Liver (tissue), 9 donors: ENCODE data around the gene CDHR5. TPM values are rescaled to one million over a fixed set of nuclear protein-coding genes. Genes with fewer than 3 reads are reported as not detected.

ENCODE experiments used
- DNase-seq: peaks from one replicate; pipeline ENCODE4 v3.0.0-alpha.2; 2017; ENCODE audit warnings: low spot score
- H3K27ac ChIP-seq, 2 donors: one replicate each; pipeline ENCODE4 v1.7.0; 2013; ENCODE audit warnings: inconsistent platforms in 2 of 2, low read length in 2 of 2, control low read depth in 1 of 2, low read depth in 1 of 2, mild to moderate bottlenecking in 1 of 2
- H3K27me3 ChIP-seq, 4 donors: one replicate each; pipeline versions ENCODE4 v1.6.1 to v1.7.0; 2013; ENCODE audit warnings: low read length in 3 of 4, inconsistent platforms in 1 of 4, mild to moderate bottlenecking in 1 of 4, moderate library complexity in 1 of 4; ENCODE audit not compliant: control insufficient read depth in 4 of 4, insufficient read depth in 4 of 4
- H3K36me3 ChIP-seq, 4 donors: one replicate each; pipeline versions ENCODE4 v1.6.1 to v1.7.0; 2013; ENCODE audit warnings: low read length in 3 of 4, mild to moderate bottlenecking in 3 of 4, low read depth in 1 of 4, moderate library complexity in 1 of 4; ENCODE audit not compliant: control insufficient read depth in 4 of 4, insufficient read depth in 3 of 4
- H3K4me1 ChIP-seq, 4 donors: one replicate each; pipeline versions ENCODE4 v1.6.1 to v1.7.0; 2013; ENCODE audit warnings: low read length in 3 of 4, mild to moderate bottlenecking in 3 of 4, moderate library complexity in 1 of 4; ENCODE audit not compliant: control insufficient read depth in 4 of 4, insufficient read depth in 4 of 4
- H3K4me3 ChIP-seq, 3 donors: one replicate each; pipeline versions ENCODE4 v1.6.1 to v1.7.0; 2013; ENCODE audit warnings: low read length in 3 of 3, control low read depth in 1 of 3, low read depth in 1 of 3, mild to moderate bottlenecking in 1 of 3
- H3K9ac ChIP-seq, 2 donors: one replicate each; pipeline ENCODE4 v1.7.0; 2013; ENCODE audit warnings: low read length in 2 of 2, mild to moderate bottlenecking in 2 of 2, moderate library complexity in 2 of 2, control low read depth in 1 of 2, low read depth in 1 of 2
- H3K9me3 ChIP-seq, 4 donors: one replicate each; pipeline versions ENCODE4 v1.6.1 to v1.7.0; 2013; ENCODE audit warnings: low read length in 3 of 4; ENCODE audit not compliant: control insufficient read depth in 4 of 4
- ATF3 ChIP-seq: IDR thresholded peaks from 2 replicates; pipeline ENCODE4 v1.6.1; 2016; ENCODE audit warnings: antibody characterized with exemption
- CTCF ChIP-seq: fragments of 150-350 bp; IDR thresholded peaks from 2 replicates; pipeline ENCODE4 v1.5.1; 2017; ENCODE audit warnings: improper control_type of control experiment, low read depth, low read length; ENCODE audit not compliant: missing input control
- EGR1 ChIP-seq, 2 donors: IDR thresholded peaks; 2 replicates each; pipeline ENCODE4 v1.6.1; 2016 to 2018; ENCODE audit warnings: antibody characterized with exemption in 2 of 2, low read depth in 2 of 2
- FOXA1 ChIP-seq: IDR thresholded peaks from 2 replicates; pipeline ENCODE4 v1.6.1; 2016; ENCODE audit warnings: antibody characterized with exemption
- FOXA2 ChIP-seq: IDR thresholded peaks from 2 replicates; pipeline ENCODE4 v1.6.1; 2016; ENCODE audit warnings: antibody characterized with exemption
- GABPA ChIP-seq, 2 donors: IDR thresholded peaks in 1 of 2; conservative IDR thresholded peaks in 1 of 2; 2 replicates each; pipeline ENCODE4 v1.6.1; 2016; ENCODE audit warnings: antibody characterized with exemption in 2 of 2, mild to moderate bottlenecking in 1 of 2, moderate library complexity in 1 of 2
- HNF4A ChIP-seq, 2 donors: conservative IDR thresholded peaks; 2 replicates each; pipeline ENCODE4 v1.6.1; 2016; ENCODE audit warnings: antibody characterized with exemption in 2 of 2, mild to moderate bottlenecking in 2 of 2
- HNF4G ChIP-seq: IDR thresholded peaks from 2 replicates; pipeline ENCODE4 v1.6.1; 2016; ENCODE audit warnings: antibody characterized with exemption
- JUND ChIP-seq, 2 donors: IDR thresholded peaks; 2 replicates each; pipeline ENCODE4 v1.6.1; 2016; ENCODE audit warnings: antibody characterized with exemption in 2 of 2
- MAX ChIP-seq: IDR thresholded peaks from 2 replicates; pipeline ENCODE4 v1.6.1; 2016; ENCODE audit warnings: antibody characterized with exemption
- NR2F2 ChIP-seq: IDR thresholded peaks from 2 replicates; pipeline ENCODE4 v1.6.1; 2016; ENCODE audit warnings: antibody characterized with exemption
- RAD21 ChIP-seq, 2 donors: IDR thresholded peaks; 2 replicates each; pipeline ENCODE4 v1.6.1; 2016; ENCODE audit warnings: antibody characterized with exemption in 2 of 2, mild to moderate bottlenecking in 2 of 2
- REST ChIP-seq: IDR thresholded peaks from 2 replicates; pipeline ENCODE4 v1.6.1; 2016; ENCODE audit warnings: antibody characterized with exemption, mild to moderate bottlenecking
- RXRA ChIP-seq, 2 donors: IDR thresholded peaks; 2 replicates each; pipeline ENCODE4 v1.6.1; 2017 to 2018; ENCODE audit warnings: antibody characterized with exemption in 2 of 2, mild to moderate bottlenecking in 1 of 2
- SP1 ChIP-seq: IDR thresholded peaks from 2 replicates; pipeline ENCODE4 v1.6.1; 2018; ENCODE audit warnings: antibody characterized with exemption, mild to moderate bottlenecking
- TAF1 ChIP-seq: conservative IDR thresholded peaks from 2 replicates; pipeline ENCODE4 v1.6.1; 2016; ENCODE audit warnings: antibody characterized with exemption, mild to moderate bottlenecking
- YY1 ChIP-seq: IDR thresholded peaks from 2 replicates; pipeline ENCODE4 v1.6.1; 2016; ENCODE audit warnings: antibody characterized with exemption, mild to moderate bottlenecking
- ZBTB33 ChIP-seq: IDR thresholded peaks from 2 replicates; pipeline ENCODE4 v1.6.1; 2016; ENCODE audit warnings: antibody characterized with exemption
- WGBS: extraction: QIAGEN DNeasy Blood & Tissue Kit; methylation state at CpG from one replicate; pipeline ENCODE4 v1.1.7; 2013; 5-methylcytosine and 5-hydroxymethylcytosine counted together
- polyA plus RNA-seq, 2 donors: library from polyadenylated mRNA; stranded (reverse) in 1 of 2; unstranded in 1 of 2; fragments of 200-250 nt in 1 of 2; fragments of >200 nt in 1 of 2; fragmentation: Nextera tagmentation in 1 of 2; extraction: Ambion mirVana in 1 of 2; gene quantifications; one replicate each; pipeline versions ENCODE4 v1.2.1 to v1.2.3, GENCODE V29; 2013 to 2015
- total RNA-seq, 2 donors: library from RNA; depleted of rRNA; stranded (reverse); fragments of >200 nt; gene quantifications; one replicate each; pipeline ENCODE4 v1.2.3, GENCODE V29; 2014
- donor health status: healthy.
- donor health status: healthy.
- donor health status: healthy.
- donor health status: healthy.
- donor health status: healthy.

The CDHR5 gene
- total and polyA plus RNA-seq, 4 donors = 29.4 to 86.2 (median 57.2) TPM

- peaks cover 0 to 8% (median 4%) of the 10 kb centered on the region in 4 donors for H3K36me3 ChIP-seq
- peak overlapping the region in 2 of 3 donors; percentile 1 to 90 for H3K4me3 ChIP-seq
- TF ChIP-seq FOXA2 (no peak), SP1 (no peak), TAF1 (no peak), MAX (no peak), RXRA (IDR thresholded peaks at IDR 0.05) (no peak), JUND (IDR thresholded peaks at IDR 0.05) (no peak), EGR1 (IDR thresholded peaks at IDR 0.05; ENCODE audit: low read depth in 2 of 2) (no peak)
- no peak for DNase-seq
- H3K27ac ChIP-seq = peak overlapping the region; percentile 74 to 84
- no peaks in the 10 kb centered on the region for H3K27me3 ChIP-seq
- peaks cover 2 to 22% (median 13%) of the 10 kb centered on the region in 4 donors for H3K4me1 ChIP-seq
- H3K9ac ChIP-seq = peak overlapping the region in 1 of 2 donors; percentile 9
- no peaks in the 10 kb centered on the region for H3K9me3 ChIP-seq
- 22% methylated on average over 41 of the region's 41 CpGs for WGBS
Observed at GRCh38 chr11:567629-568292, 57.0 kb downstream of the CDHR5 start.

GRCh38 chr11:567011-567628 is 57.6 kb downstream of the CDHR5 start:
- peaks cover 0 to 8% (median 6%) of the 10 kb centered on the region in 4 donors for H3K36me3 ChIP-seq
- peaks cover 6 to 29% (median 18%) of the 10 kb centered on the region in 4 donors for H3K4me1 ChIP-seq
- peak overlapping the region in 1 of 3 donors; percentile 90 for H3K4me3 ChIP-seq
- H3K9ac ChIP-seq = no peak overlapping the region
- DNase-seq = no peak
- H3K9me3 ChIP-seq = no peaks in the 10 kb centered on the region
- no peaks in the 10 kb centered on the region for H3K27me3 ChIP-seq
- TF ChIP-seq NR2F2 = no peak
- no peak for TF ChIP-seq ZBTB33
- TF ChIP-seq RAD21 (IDR thresholded peaks at IDR 0.05) = no peak
- no peak for TF ChIP-seq ATF3
- no peak for TF ChIP-seq RXRA (IDR thresholded peaks at IDR 0.05)
- no peak for TF ChIP-seq HNF4G
- no peak for TF ChIP-seq REST
- no peak for TF ChIP-seq SP1
- no peak for TF ChIP-seq GABPA (IDR thresholded peaks at IDR 0.05 in 1 of 2, conservative IDR thresholded peaks at IDR 0.05 in 1 of 2)
- no peak for TF ChIP-seq YY1
- no peak for TF ChIP-seq EGR1 (IDR thresholded peaks at IDR 0.05; ENCODE audit: low read depth in 2 of 2)
- no peak for TF ChIP-seq HNF4A (conservative IDR thresholded peaks at IDR 0.05)
- no peak for TF ChIP-seq CTCF
- TF ChIP-seq FOXA1 = no peak
- no peak for TF ChIP-seq MAX
- no peak for TF ChIP-seq TAF1
- peak overlapping the region; percentile 74 to 84 for H3K27ac ChIP-seq
- WGBS = 78% methylated on average over 18 of the region's 18 CpGs
